ENCODE data around the gene CFB.

DNA sequence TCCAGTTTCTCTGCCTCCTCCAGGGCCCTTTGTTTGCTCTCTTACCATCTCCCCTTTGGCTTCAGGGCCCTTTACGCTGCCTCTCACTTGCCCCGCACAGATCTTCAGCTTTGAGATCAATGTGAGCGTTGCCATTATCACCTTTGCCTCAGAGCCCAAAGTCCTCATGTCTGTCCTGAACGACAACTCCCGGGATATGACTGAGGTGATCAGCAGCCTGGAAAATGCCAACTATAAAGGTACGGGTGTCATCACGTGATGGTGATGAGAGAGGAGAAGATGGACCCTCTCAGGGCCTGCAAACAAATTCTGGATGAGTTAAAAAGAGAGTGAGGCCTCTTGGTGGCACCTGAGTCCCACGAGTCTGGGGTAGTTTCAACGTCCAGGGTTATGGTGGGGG, 10.1 kb upstream of the CFB start:
- TF ChIP-seq, protein P1, sequence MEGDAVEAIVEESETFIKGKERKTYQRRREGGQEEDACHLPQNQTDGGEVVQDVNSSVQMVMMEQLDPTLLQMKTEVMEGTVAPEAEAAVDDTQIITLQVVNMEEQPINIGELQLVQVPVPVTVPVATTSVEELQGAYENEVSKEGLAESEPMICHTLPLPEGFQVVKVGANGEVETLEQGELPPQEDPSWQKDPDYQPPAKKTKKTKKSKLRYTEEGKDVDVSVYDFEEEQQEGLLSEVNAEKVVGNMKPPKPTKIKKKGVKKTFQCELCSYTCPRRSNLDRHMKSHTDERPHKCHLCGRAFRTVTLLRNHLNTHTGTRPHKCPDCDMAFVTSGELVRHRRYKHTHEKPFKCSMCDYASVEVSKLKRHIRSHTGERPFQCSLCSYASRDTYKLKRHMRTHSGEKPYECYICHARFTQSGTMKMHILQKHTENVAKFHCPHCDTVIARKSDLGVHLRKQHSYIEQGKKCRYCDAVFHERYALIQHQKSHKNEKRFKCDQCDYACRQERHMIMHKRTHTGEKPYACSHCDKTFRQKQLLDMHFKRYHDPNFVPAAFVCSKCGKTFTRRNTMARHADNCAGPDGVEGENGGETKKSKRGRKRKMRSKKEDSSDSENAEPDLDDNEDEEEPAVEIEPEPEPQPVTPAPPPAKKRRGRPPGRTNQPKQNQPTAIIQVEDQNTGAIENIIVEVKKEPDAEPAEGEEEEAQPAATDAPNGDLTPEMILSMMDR (IDR thresholded peaks at IDR 0.05), result no peak
- TF ChIP-seq ZFX (IDR thresholded peaks at IDR 0.05; ENCODE audit: borderline replicate concordance), result no peak

Data from 22Rv1 (cell line).